ENCODE measurements around the gene MEP1A. TPM values are rescaled to one million over a fixed set of nuclear protein-coding genes. Genes with fewer than 3 reads are reported as not detected.

Gene MEP1A
- total and polyA plus RNA-seq, 10 donors: 0.09 to 0.94 (median 0.22) TPM; not detected in 3

GRCh38 chr6:46746696-46747095, 46.5 kb upstream of the MEP1A start, which contains the start of gene ANKRD66:
Gene ANKRD66, plus strand, starts transcription at chr6:46746933. Its CDS starts 5,016 bp downstream, at chr6:46751949.
- no peaks in the 10 kb centered on the region for H3K9me3 ChIP-seq
- no peak within 1 kb of the TSS for H3K27ac ChIP-seq
- no peak within 1 kb of the TSS for H3K4me3 ChIP-seq
- no peaks in the 10 kb centered on the region for H3K36me3 ChIP-seq
- intact Hi-C loops (cut with DNase I; ENCODE audit: low total_unique reads): no loop called here
- TF ChIP-seq, protein P1, sequence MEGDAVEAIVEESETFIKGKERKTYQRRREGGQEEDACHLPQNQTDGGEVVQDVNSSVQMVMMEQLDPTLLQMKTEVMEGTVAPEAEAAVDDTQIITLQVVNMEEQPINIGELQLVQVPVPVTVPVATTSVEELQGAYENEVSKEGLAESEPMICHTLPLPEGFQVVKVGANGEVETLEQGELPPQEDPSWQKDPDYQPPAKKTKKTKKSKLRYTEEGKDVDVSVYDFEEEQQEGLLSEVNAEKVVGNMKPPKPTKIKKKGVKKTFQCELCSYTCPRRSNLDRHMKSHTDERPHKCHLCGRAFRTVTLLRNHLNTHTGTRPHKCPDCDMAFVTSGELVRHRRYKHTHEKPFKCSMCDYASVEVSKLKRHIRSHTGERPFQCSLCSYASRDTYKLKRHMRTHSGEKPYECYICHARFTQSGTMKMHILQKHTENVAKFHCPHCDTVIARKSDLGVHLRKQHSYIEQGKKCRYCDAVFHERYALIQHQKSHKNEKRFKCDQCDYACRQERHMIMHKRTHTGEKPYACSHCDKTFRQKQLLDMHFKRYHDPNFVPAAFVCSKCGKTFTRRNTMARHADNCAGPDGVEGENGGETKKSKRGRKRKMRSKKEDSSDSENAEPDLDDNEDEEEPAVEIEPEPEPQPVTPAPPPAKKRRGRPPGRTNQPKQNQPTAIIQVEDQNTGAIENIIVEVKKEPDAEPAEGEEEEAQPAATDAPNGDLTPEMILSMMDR (IDR thresholded peaks at IDR 0.05 in 8 of 11, conservative IDR thresholded peaks at IDR 0.05 in 3 of 11): no peak
- TF ChIP-seq POLR2A (IDR thresholded peaks at IDR 0.05) (no peak), POLR2AphosphoS5 (IDR thresholded peaks at IDR 0.05) (no peak)
- DNase-seq: no peak
- H3K27me3 ChIP-seq (replicated peaks in 1 of 7): peaks cover 0 to under 1% (median 0%) of the 10 kb centered on the region in 7 donors
- H3K4me1 ChIP-seq: no peaks in the 10 kb centered on the region
- 72 to 85% (median 79%) methylated on average over 1 of the region's 1 CpG for WGBS, 5 donors

- DNase-seq: no peak
- intact Hi-C loops (cut with DNase I; ENCODE audit: low total_unique reads): no loop called here
- no peak overlapping the region for H3K27ac ChIP-seq
- H3K4me3 ChIP-seq: no peak overlapping the region
- peaks cover 0 to 13% (median 0%) of the 10 kb centered on the region in 7 donors for H3K27me3 ChIP-seq (replicated peaks in 1 of 7)
- H3K4me1 ChIP-seq: no peaks in the 10 kb centered on the region
- WGBS, 5 donors: 90 to 100% (median 93%) methylated on average over 5 of the region's 5 CpGs
- no peak for TF ChIP-seq POLR2AphosphoS5 (IDR thresholded peaks at IDR 0.05)
- no peak for TF ChIP-seq POLR2A (IDR thresholded peaks at IDR 0.05)
- TF ChIP-seq, protein P1 (IDR thresholded peaks at IDR 0.05 in 8 of 11, conservative IDR thresholded peaks at IDR 0.05 in 3 of 11): no peak
- H3K9me3 ChIP-seq: no peaks in the 10 kb centered on the region
- no peaks in the 10 kb centered on the region for H3K36me3 ChIP-seq
These were observed 44.2 kb upstream of the MEP1A start for GRCh38 chr6:46748940-46749503.

DNA sequence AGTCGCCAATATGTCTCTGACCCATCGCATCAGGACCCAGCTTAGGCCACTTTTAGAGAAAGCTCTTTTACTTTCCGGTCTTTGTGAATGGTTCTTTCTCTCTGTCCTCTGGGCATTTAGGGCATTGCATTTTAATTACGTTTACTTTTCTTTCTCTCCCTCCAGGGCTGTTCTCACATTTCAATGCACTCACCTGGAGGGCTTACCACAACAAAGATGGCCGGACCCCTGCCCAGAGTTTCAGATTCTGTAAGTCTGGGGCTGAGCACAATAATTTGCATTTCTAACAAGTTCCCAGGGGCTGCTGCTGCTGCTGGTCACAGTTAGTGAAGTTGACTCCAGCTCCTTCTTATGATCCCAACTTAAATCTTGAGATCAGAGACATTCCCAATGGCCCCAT, 43.5 kb upstream of the MEP1A start:
- intact Hi-C loops (cut with DNase I; ENCODE audit: low total_unique reads): no loop called here
- 80 to 93% (median 88%) methylated on average over 5 of the region's 5 CpGs for WGBS, 5 donors
- H3K4me3 ChIP-seq: no peak overlapping the region
- TF ChIP-seq, protein P1 (IDR thresholded peaks at IDR 0.05 in 8 of 11, conservative IDR thresholded peaks at IDR 0.05 in 3 of 11): no peak
- no peaks in the 10 kb centered on the region for H3K4me1 ChIP-seq
- peaks cover 0 to 13% (median 0%) of the 10 kb centered on the region in 7 donors for H3K27me3 ChIP-seq (replicated peaks in 1 of 7)
- H3K27ac ChIP-seq: no peak overlapping the region
- H3K36me3 ChIP-seq: no peaks in the 10 kb centered on the region
- no peaks in the 10 kb centered on the region for H3K9me3 ChIP-seq
- no peak for DNase-seq

DNA sequence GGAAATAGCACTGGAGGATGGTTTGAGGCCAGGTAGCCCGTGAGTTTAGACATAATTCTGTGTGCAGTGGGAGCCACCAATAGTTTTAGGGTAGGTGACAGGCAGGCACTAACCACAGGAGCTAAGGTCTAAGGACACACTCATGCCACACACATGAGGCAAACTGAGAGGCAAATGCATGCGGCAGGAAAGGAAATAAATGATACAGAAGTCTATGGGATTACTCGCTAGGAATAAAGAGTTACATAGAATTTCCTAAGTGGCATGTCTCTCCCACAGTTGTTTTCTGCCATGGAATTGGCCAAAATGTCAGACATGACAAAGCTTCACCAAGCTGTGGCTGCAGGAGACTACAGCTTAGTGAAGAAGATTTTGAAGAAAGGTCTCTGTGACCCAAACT, 41.5 kb upstream of the MEP1A start:
- no peak for TF ChIP-seq POLR2A (IDR thresholded peaks at IDR 0.05)
- TF ChIP-seq, protein P1 (IDR thresholded peaks at IDR 0.05 in 8 of 11, conservative IDR thresholded peaks at IDR 0.05 in 3 of 11): no peak
- TF ChIP-seq POLR2AphosphoS5 (IDR thresholded peaks at IDR 0.05): no peak
- peaks cover 0 to 13% (median 0%) of the 10 kb centered on the region in 7 donors for H3K27me3 ChIP-seq (replicated peaks in 1 of 7)
- no peak overlapping the region for H3K27ac ChIP-seq
- intact Hi-C loops (cut with DNase I; ENCODE audit: low total_unique reads): no loop called here
- H3K36me3 ChIP-seq: no peaks in the 10 kb centered on the region
- peaks cover 0 to 3% (median 0%) of the 10 kb centered on the region in 6 donors for H3K4me1 ChIP-seq
- no peak for DNase-seq
- WGBS, 5 donors: 55 to 88% (median 84%) methylated on average over 3 of the region's 3 CpGs
- no peaks in the 10 kb centered on the region for H3K9me3 ChIP-seq
- no peak overlapping the region for H3K4me3 ChIP-seq

Data from spleen (tissue), 11 donors.